ENCODE data around the gene NUP58. TPM values are rescaled to one million over a fixed set of nuclear protein-coding genes. Genes with fewer than 3 reads are reported as not detected.

The NUP58 gene
- total RNA-seq, 1 experiment from 2014 or later = 101 TPM

DNA sequence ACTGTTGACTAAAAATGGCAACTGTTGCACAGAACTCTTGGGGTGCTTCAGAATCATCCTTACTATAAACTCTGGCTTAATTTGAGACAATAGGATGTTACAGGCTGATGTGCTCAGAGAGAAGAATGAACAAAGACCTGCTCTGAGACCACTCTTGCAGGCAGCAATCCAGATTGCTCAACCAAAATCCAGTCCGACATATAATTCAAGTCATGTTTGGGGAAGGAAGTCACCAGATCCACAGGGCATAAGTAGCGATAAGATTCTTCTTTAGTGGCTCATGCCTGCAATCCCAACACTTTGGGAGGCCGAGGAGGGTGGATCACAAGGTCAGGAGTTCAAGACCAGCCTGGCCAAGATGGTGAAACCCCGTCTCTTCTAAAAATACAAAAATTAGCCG, 34.7 kb upstream of the NUP58 start:
- Histone ChIP-seq H3K27me3 (ENCODE audit: insufficient read depth, low read length) (no peaks in the 10 kb centered on the region), H3K79me2 (ENCODE audit: insufficient read depth, low read length) (no peaks in the 10 kb centered on the region), H3K9me3 (ENCODE audit: control insufficient read depth in 1 of 2, insufficient read depth in 1 of 2, low read depth in 1 of 2, low read length in 2 of 2) (no peaks in the 10 kb centered on the region), H3K9ac (ENCODE audit: low read length) (no peak overlapping the region), H4K20me1 (ENCODE audit: insufficient read depth) (no peaks in the 10 kb centered on the region), H3K27ac (ENCODE audit: low read depth, low read length) (no peak overlapping the region), H3K4me2 (ENCODE audit: low read length) (no peak overlapping the region), H3K4me3 (replicated peaks in 1 of 2; ENCODE audit: low read depth in 1 of 2, low read length in 2 of 2) (no peak overlapping the region), H3K9me2 (ENCODE audit: insufficient read depth) (no peaks in the 10 kb centered on the region), H3K4me1 (ENCODE audit: control insufficient read depth in 1 of 2, insufficient read depth in 2 of 2, low read length in 2 of 2) (no peaks in the 10 kb centered on the region), H2AFZ (ENCODE audit: low read depth, low read length, poor library complexity, severe bottlenecking) (no peak overlapping the region), H3K36me3 (ENCODE audit: control insufficient read depth in 1 of 2, insufficient read depth in 2 of 2, low read length in 2 of 2) (peaks cover 0 to 13% of the 10 kb centered on the region in 2 experiments; a peak in 2 of 4 replicates)
- no peak for DNase-seq (ENCODE audit: low read depth, low spot score)
- TF ChIP-seq, protein P1, sequence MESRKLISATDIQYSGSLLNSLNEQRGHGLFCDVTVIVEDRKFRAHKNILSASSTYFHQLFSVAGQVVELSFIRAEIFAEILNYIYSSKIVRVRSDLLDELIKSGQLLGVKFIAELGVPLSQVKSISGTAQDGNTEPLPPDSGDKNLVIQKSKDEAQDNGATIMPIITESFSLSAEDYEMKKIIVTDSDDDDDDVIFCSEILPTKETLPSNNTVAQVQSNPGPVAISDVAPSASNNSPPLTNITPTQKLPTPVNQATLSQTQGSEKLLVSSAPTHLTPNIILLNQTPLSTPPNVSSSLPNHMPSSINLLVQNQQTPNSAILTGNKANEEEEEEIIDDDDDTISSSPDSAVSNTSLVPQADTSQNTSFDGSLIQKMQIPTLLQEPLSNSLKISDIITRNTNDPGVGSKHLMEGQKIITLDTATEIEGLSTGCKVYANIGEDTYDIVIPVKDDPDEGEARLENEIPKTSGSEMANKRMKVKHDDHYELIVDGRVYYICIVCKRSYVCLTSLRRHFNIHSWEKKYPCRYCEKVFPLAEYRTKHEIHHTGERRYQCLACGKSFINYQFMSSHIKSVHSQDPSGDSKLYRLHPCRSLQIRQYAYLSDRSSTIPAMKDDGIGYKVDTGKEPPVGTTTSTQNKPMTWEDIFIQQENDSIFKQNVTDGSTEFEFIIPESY (IDR thresholded peaks at IDR 0.05; ENCODE audit: extremely low read depth, insufficient replicate concordance, low read length) = no peak
- no peak for TF ChIP-seq EGR1 (IDR thresholded peaks at IDR 0.05; ENCODE audit: low read depth)
- TF ChIP-seq, protein P2, sequence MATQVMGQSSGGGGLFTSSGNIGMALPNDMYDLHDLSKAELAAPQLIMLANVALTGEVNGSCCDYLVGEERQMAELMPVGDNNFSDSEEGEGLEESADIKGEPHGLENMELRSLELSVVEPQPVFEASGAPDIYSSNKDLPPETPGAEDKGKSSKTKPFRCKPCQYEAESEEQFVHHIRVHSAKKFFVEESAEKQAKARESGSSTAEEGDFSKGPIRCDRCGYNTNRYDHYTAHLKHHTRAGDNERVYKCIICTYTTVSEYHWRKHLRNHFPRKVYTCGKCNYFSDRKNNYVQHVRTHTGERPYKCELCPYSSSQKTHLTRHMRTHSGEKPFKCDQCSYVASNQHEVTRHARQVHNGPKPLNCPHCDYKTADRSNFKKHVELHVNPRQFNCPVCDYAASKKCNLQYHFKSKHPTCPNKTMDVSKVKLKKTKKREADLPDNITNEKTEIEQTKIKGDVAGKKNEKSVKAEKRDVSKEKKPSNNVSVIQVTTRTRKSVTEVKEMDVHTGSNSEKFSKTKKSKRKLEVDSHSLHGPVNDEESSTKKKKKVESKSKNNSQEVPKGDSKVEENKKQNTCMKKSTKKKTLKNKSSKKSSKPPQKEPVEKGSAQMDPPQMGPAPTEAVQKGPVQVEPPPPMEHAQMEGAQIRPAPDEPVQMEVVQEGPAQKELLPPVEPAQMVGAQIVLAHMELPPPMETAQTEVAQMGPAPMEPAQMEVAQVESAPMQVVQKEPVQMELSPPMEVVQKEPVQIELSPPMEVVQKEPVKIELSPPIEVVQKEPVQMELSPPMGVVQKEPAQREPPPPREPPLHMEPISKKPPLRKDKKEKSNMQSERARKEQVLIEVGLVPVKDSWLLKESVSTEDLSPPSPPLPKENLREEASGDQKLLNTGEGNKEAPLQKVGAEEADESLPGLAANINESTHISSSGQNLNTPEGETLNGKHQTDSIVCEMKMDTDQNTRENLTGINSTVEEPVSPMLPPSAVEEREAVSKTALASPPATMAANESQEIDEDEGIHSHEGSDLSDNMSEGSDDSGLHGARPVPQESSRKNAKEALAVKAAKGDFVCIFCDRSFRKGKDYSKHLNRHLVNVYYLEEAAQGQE (IDR thresholded peaks at IDR 0.05; ENCODE audit: low read depth) = no peak
- TF ChIP-seq CBX3 (IDR thresholded peaks at IDR 0.05; ENCODE audit: low read depth) = no peak
- TF ChIP-seq EZH2 (IDR thresholded peaks at IDR 0.05) = no peak
- no peak for TF ChIP-seq SIN3A (IDR thresholded peaks at IDR 0.05; ENCODE audit: low read depth)
- TF ChIP-seq, protein P3, sequence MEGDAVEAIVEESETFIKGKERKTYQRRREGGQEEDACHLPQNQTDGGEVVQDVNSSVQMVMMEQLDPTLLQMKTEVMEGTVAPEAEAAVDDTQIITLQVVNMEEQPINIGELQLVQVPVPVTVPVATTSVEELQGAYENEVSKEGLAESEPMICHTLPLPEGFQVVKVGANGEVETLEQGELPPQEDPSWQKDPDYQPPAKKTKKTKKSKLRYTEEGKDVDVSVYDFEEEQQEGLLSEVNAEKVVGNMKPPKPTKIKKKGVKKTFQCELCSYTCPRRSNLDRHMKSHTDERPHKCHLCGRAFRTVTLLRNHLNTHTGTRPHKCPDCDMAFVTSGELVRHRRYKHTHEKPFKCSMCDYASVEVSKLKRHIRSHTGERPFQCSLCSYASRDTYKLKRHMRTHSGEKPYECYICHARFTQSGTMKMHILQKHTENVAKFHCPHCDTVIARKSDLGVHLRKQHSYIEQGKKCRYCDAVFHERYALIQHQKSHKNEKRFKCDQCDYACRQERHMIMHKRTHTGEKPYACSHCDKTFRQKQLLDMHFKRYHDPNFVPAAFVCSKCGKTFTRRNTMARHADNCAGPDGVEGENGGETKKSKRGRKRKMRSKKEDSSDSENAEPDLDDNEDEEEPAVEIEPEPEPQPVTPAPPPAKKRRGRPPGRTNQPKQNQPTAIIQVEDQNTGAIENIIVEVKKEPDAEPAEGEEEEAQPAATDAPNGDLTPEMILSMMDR (IDR thresholded peaks at IDR 0.05 in 2 of 3, conservative IDR thresholded peaks at IDR 0.05 in 1 of 3; ENCODE audit: borderline replicate concordance in 1 of 3, insufficient read depth in 1 of 3, low read depth in 2 of 3, low read length in 2 of 3) = no peak
- TF ChIP-seq, protein P4, sequence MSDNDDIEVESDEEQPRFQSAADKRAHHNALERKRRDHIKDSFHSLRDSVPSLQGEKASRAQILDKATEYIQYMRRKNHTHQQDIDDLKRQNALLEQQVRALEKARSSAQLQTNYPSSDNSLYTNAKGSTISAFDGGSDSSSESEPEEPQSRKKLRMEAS (IDR thresholded peaks at IDR 0.05) = no peak
- TF ChIP-seq, protein P5, sequence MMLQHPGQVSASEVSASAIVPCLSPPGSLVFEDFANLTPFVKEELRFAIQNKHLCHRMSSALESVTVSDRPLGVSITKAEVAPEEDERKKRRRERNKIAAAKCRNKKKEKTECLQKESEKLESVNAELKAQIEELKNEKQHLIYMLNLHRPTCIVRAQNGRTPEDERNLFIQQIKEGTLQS (IDR thresholded peaks at IDR 0.05) = no peak
- TF ChIP-seq JUND (IDR thresholded peaks at IDR 0.05) = no peak
- POLR2A ChIA-PET = no interaction called here
- BruUV-seq (replicated peaks) = no TSS peak
- RAD21 ChIA-PET (ENCODE audit: low non-redundant PET in 1 of 2, low total read pairs in 2 of 2, uncharacterized antibody in 2 of 2, unreplicated experiment in 2 of 2) = no interaction called here
- CTCF ChIA-PET = no interaction called here
- ATAC-seq = no peak
- intact Hi-C loops (cut with micrococcal nuclease) = no loop called here

All from HCT116 (cell line).